GM19463 (cell line): ENCODE measurements around the gene ME2.
A peak's percentile ranks its signal among the peaks of the same experiment; 100 is the strongest.
"Not testable (repeated sequence)": the region's sequence is repeated elsewhere in the genome, so short reads cannot be mapped to it uniquely, and the experiment has no call there.

ENCODE experiments used
- ATAC-seq: cut with Tn5 transposase; IDR thresholded peaks from one replicate; pipeline ENCODE4 v1.9.1; 2021; ENCODE audit warnings: mild to moderate bottlenecking, moderate library complexity; ENCODE audit not compliant: unreplicated experiment

Gene ME2

GRCh38 chr18:50859793-50860555 is 18.9 kb upstream of the ME2 start:
- ATAC-seq, result no peak

GRCh38 chr18:50861617-50862016 is 17.3 kb upstream of the ME2 start:
- no peak for ATAC-seq

GRCh38 chr18:50862401-50862800 is 16.5 kb upstream of the ME2 start:
- ATAC-seq, result no peak

- no peak for ATAC-seq
Observed at GRCh38 chr18:50863840-50864375, 15.0 kb upstream of the ME2 start.

- no peak for ATAC-seq
Observed at GRCh38 chr18:50866765-50867164, 12.2 kb upstream of the ME2 start.

- ATAC-seq, result no peak
Observed at GRCh38 chr18:50869150-50869549, 9.8 kb upstream of the ME2 start.

GRCh38 chr18:50870138-50870845 is 8.6 kb upstream of the ME2 start:
- ATAC-seq, result no peak

- ATAC-seq, result no peak
Observed at GRCh38 chr18:50871846-50872245, 7.1 kb upstream of the ME2 start.

GRCh38 chr18:50875966-50876536 is 2.9 kb upstream of the ME2 start:
- no peak for ATAC-seq

- no peak for ATAC-seq
Observed at GRCh38 chr18:50877545-50878265, 1.2 kb upstream of the ME2 start.

- peak; percentile 23 for ATAC-seq
Observed at GRCh38 chr18:50879302-50880118, 592 bp downstream of the ME2 start.

- ATAC-seq, result no peak
Observed at GRCh38 chr18:50880119-50880465, 1.2 kb downstream of the ME2 start.

GRCh38 chr18:50880944-50881343 is 2.0 kb downstream of the ME2 start:
- ATAC-seq, result not testable (repeated sequence)

- no peak for ATAC-seq
Observed at GRCh38 chr18:50886929-50887328, 8.0 kb downstream of the ME2 start.

GRCh38 chr18:50895350-50896045 is 16.6 kb downstream of the ME2 start:
- no peak for ATAC-seq

GRCh38 chr18:50896093-50896492 is 17.2 kb downstream of the ME2 start:
- no peak for ATAC-seq

GRCh38 chr18:50898919-50899318 is 20.0 kb downstream of the ME2 start:
- ATAC-seq, result no peak

GRCh38 chr18:50902797-50903196 is 23.9 kb downstream of the ME2 start:
- ATAC-seq, result no peak

GRCh38 chr18:50906843-50907242 is 27.9 kb downstream of the ME2 start:
- ATAC-seq, result no peak

- no peak for ATAC-seq
Observed at GRCh38 chr18:50909261-50909660, 30.3 kb downstream of the ME2 start.
